NCI-H146 treated with DMSO at 0.1 percent for 48 hours (cell line): Measurements from ENCODE around the gene ULK1.

Experiments
- DNase-seq: peaks from one replicate; lab custom pipeline; 2025; ENCODE audit not compliant: unreplicated experiment; lab: John Stamatoyannopoulos, UW

ULK1 gene

GRCh38 chr12:131894313-131894860 lies at the start of gene ULK1:
ULK1 (plus strand) TSS chr12:131894622; CDS start chr12:131895002, 380 bp downstream.
- DNase-seq = peak; percentile 67

- no peak for DNase-seq
Observed at GRCh38 chr12:131844656-131845055, 49.8 kb upstream of the ULK1 start.

- no peak for DNase-seq
Observed at GRCh38 chr12:131845121-131845520, 49.3 kb upstream of the ULK1 start.

- no peak for DNase-seq
Observed at GRCh38 chr12:131847456-131847855, 47.0 kb upstream of the ULK1 start.

GRCh38 chr12:131848753-131849152 lies 45.7 kb upstream of the ULK1 start:
- DNase-seq = no peak

GRCh38 chr12:131849700-131850553 lies 44.5 kb upstream of the ULK1 start:
- no peak for DNase-seq

GRCh38 chr12:131850856-131851559 lies 43.4 kb upstream of the ULK1 start:
- DNase-seq = no peak

- DNase-seq = no peak
Observed at GRCh38 chr12:131851741-131852550, 42.5 kb upstream of the ULK1 start.

- no peak for DNase-seq
Observed at GRCh38 chr12:131852551-131853299, 41.7 kb upstream of the ULK1 start.

GRCh38 chr12:131853832-131854797 lies 40.3 kb upstream of the ULK1 start:
- DNase-seq = no peak

- DNase-seq = no peak
Observed at GRCh38 chr12:131854861-131855476, 39.5 kb upstream of the ULK1 start.

- no peak for DNase-seq
Observed at GRCh38 chr12:131855521-131856142, 38.8 kb upstream of the ULK1 start.

GRCh38 chr12:131856366-131857097 lies 37.9 kb upstream of the ULK1 start:
- no peak for DNase-seq

GRCh38 chr12:131857908-131858850 lies 36.2 kb upstream of the ULK1 start:
- no peak for DNase-seq

GRCh38 chr12:131860472-131861260 lies 33.8 kb upstream of the ULK1 start:
- peak; percentile 40 for DNase-seq
